ENCODE data around the gene SLC9A2.

SLC9A2 gene

DNA sequence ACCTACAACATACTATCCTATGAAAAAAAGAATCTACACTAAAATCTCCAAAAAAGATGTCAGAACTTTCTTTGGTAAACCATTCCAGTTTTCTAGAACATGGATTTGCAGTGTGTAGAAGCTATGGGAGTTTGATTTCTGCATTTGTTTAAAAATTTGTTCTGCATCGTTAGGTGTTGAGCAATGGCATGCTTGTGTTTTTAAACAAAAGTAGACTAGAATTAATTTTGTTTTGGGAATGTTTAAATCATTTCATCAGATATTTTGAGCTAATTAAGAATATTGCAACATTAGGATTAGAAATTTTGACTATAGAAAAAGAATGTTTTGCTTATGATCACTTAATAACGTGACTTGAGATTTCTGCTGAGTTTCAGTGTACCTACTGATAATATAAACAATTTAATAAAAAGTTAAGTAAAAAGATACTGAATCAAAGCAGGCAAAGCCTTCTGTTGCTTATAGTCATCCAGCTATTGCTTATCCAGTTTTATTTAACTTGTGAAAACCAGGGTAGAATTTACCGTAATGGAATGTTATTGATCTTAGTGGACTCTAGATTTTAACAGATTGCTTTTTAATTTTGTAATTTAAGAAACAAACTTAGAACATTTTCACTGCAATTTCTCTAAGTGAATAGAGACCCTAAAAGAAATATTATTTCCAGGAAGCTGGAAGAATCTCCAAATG, 135.2 kb downstream of the SLC9A2 start:
- no peak for TF ChIP-seq CTCF (IDR thresholded peaks at IDR 0.05)
- no peak for TF ChIP-seq ZFX (IDR thresholded peaks at IDR 0.05; ENCODE audit: borderline replicate concordance)
- no peak overlapping the region for H3K27ac ChIP-seq

DNA sequence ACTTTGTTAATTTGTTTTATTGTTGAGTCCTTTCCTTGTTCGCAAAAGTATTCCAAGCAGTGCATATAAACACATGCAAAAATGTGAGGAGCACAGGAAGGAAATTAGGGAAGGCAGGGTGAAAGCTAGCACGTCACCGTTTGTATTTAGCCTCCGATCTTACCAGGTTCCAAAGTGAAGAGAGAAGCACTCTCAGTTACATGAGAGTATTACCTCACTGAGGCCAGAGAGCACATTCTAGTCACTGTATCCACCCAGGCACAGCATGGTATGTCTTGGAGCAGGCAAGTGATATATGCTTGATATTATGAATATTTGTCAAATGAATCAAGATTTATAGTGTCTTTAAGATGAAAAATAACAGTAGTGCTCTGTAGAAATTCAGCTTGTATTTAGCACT, 135.9 kb downstream of the SLC9A2 start:
- TF ChIP-seq CTCF (IDR thresholded peaks at IDR 0.05) (no peak), ZFX (IDR thresholded peaks at IDR 0.05; ENCODE audit: borderline replicate concordance) (no peak)
- no peak overlapping the region for H3K27ac ChIP-seq

GRCh38 chr2:102758439-102758838, 139.1 kb downstream of the SLC9A2 start:
- TF ChIP-seq ZFX (IDR thresholded peaks at IDR 0.05; ENCODE audit: borderline replicate concordance), result no peak
- no peak for TF ChIP-seq CTCF (IDR thresholded peaks at IDR 0.05)
- H3K27ac ChIP-seq, result no peak overlapping the region

All from 22Rv1 (cell line).